ENCODE data around the gene RUNX2. TPM values are rescaled to one million over a fixed set of nuclear protein-coding genes. Genes with fewer than 3 reads are reported as not detected.
"Not testable (repeated sequence)": the region's sequence is repeated elsewhere in the genome, so short reads cannot be mapped to it uniquely, and the experiment has no call there.

The RUNX2 gene
- total and polyA plus RNA-seq, 10 of the 15 experiments (the other 5 are each of a cell fraction or from before 2014, with no cell fraction given): 0.01 to 0.77 (median 0.15) TPM; not detected in 3

- H3K27ac ChIP-seq (ENCODE audit: control insufficient read depth, insufficient read depth); CTCF ChIA-PET; SMC1A ChIA-PET (ENCODE audit: uncharacterized antibody, unreplicated experiment); RAD21 ChIA-PET (ENCODE audit: unreplicated experiment); H3K9ac ChIP-seq (ENCODE audit: control insufficient read depth, insufficient read depth, low read length); BruUV-seq (replicated peaks); intact Hi-C loops (cut with micrococcal nuclease; ENCODE audit: unreplicated experiment); FAIRE-seq; in situ Hi-C loops (cut with MboI); H3K27me3 ChIP-seq (replicated peaks in 1 of 2; ENCODE audit: control insufficient read depth in 2 of 2, insufficient read depth in 2 of 2, low read length in 1 of 2); H3K79me2 ChIP-seq (ENCODE audit: control insufficient read depth, insufficient read depth, low read length); DNase-seq (ENCODE audit: low read depth, low spot score); H3K9me3 ChIP-seq (replicated peaks; ENCODE audit: control insufficient read depth, insufficient read depth, low read length); ATAC-seq; H3K4me2 ChIP-seq (ENCODE audit: control insufficient read depth, insufficient read depth); H2AFZ ChIP-seq (ENCODE audit: control insufficient read depth, low read depth, low read length); H3K36me3 ChIP-seq (ENCODE audit: control insufficient read depth in 2 of 2, insufficient read depth in 2 of 2, low read length in 1 of 2); POLR2A ChIA-PET; H3K4me3 ChIP-seq; H4K20me1 ChIP-seq (ENCODE audit: control insufficient read depth, insufficient read depth): not testable (repeated sequence)
- peaks cover 14% of the 10 kb centered on the region for H3K4me1 ChIP-seq (ENCODE audit: control insufficient read depth, insufficient read depth, low read length)
- 53% methylated on average over 3 of the region's 6 CpGs for WGBS (ENCODE audit: insufficient coverage, insufficient replicate concordance, low lambda C conversion rate, missing lambda C conversion rate)
These were observed 345.0 kb downstream of the RUNX2 start for GRCh38 chr6:45673167-45673566.

GRCh38 chr6:45675166-45675565 is 347.0 kb downstream of the RUNX2 start:
- RAD21 ChIA-PET (ENCODE audit: unreplicated experiment); POLR2A ChIA-PET; BruUV-seq (replicated peaks); intact Hi-C loops (cut with micrococcal nuclease; ENCODE audit: unreplicated experiment); H3K4me3 ChIP-seq; ATAC-seq; H2AFZ ChIP-seq (ENCODE audit: control insufficient read depth, low read depth, low read length); H4K20me1 ChIP-seq (ENCODE audit: control insufficient read depth, insufficient read depth); H3K9ac ChIP-seq (ENCODE audit: control insufficient read depth, insufficient read depth, low read length); H3K9me3 ChIP-seq (replicated peaks; ENCODE audit: control insufficient read depth, insufficient read depth, low read length); H3K36me3 ChIP-seq (ENCODE audit: control insufficient read depth in 2 of 2, insufficient read depth in 2 of 2, low read length in 1 of 2); in situ Hi-C loops (cut with MboI); H3K27me3 ChIP-seq (replicated peaks in 1 of 2; ENCODE audit: control insufficient read depth in 2 of 2, insufficient read depth in 2 of 2, low read length in 1 of 2); H3K27ac ChIP-seq (ENCODE audit: control insufficient read depth, insufficient read depth); H3K4me2 ChIP-seq (ENCODE audit: control insufficient read depth, insufficient read depth); DNase-seq (ENCODE audit: low read depth, low spot score); FAIRE-seq; H3K79me2 ChIP-seq (ENCODE audit: control insufficient read depth, insufficient read depth, low read length): not testable (repeated sequence)
- CTCF ChIA-PET: interaction anchor here (0.7 kb wide), 1 partner anchor 233 kb away, joined by 3 read pairs; no protein-coding TSS in a partner anchor
- SMC1A ChIA-PET (ENCODE audit: uncharacterized antibody, unreplicated experiment): interaction anchor here (1.3 kb wide), 1 partner anchor 37 kb away, joined by 3 read pairs; no protein-coding TSS in a partner anchor
- H3K4me1 ChIP-seq (ENCODE audit: control insufficient read depth, insufficient read depth, low read length): peaks cover 15% of the 10 kb centered on the region
- 67% methylated on average over 12 of the region's 14 CpGs for WGBS (ENCODE audit: insufficient coverage, insufficient replicate concordance, low lambda C conversion rate, missing lambda C conversion rate)
